Lung (tissue), 12 donors: Measurements from ENCODE around the gene DPYSL4. TPM values are rescaled to one million over a fixed set of nuclear protein-coding genes. Genes with fewer than 3 reads are reported as not detected.

Experiments used
- ATAC-seq: fragments of 200-7000 bp; cut with Tn5 transposase; one replicate; pipeline ENCODE4 v1.9.1; 2020; ENCODE audit warnings: moderate number of reproducible peaks; ENCODE audit not compliant: insufficient read depth, low FRiP score
- DNase-seq, 3 donors: peaks; one replicate each; pipeline ENCODE4 v3.0.0-alpha.2; 2013 to 2017
- H3K27ac ChIP-seq, 2 donors: one replicate each; pipeline ENCODE4 v1.5.1; 2013; ENCODE audit warnings: mild to moderate bottlenecking in 2 of 2, moderate library complexity in 2 of 2, control low read depth in 1 of 2, inconsistent platforms in 1 of 2, low read depth in 1 of 2, low read length in 1 of 2
- H3K27me3 ChIP-seq, 3 donors: one replicate each; pipeline ENCODE4 v1.5.1; 2013; ENCODE audit warnings: low read length in 2 of 3; ENCODE audit not compliant: control insufficient read depth in 3 of 3, insufficient read depth in 3 of 3
- H3K36me3 ChIP-seq, 4 donors: one replicate each; pipeline ENCODE4 v1.5.1; 2013; ENCODE audit warnings: low read length in 4 of 4, mild to moderate bottlenecking in 1 of 4, moderate library complexity in 1 of 4; ENCODE audit not compliant: control insufficient read depth in 4 of 4, insufficient read depth in 4 of 4
- H3K4me1 ChIP-seq, 5 donors: one replicate each; pipeline ENCODE4 v1.5.1; 2013; ENCODE audit warnings: low read length in 5 of 5, mild to moderate bottlenecking in 2 of 5, moderate library complexity in 1 of 5; ENCODE audit not compliant: control insufficient read depth in 5 of 5, insufficient read depth in 5 of 5
- H3K4me3 ChIP-seq: one replicate; pipeline ENCODE4 v1.5.1; 2013; ENCODE audit warnings: mild to moderate bottlenecking, control low read depth, moderate library complexity
- H3K9ac ChIP-seq, 2 donors: one replicate each; pipeline ENCODE4 v1.5.1; 2013; ENCODE audit warnings: low read length in 2 of 2, control low read depth in 1 of 2; ENCODE audit not compliant: insufficient read depth in 1 of 2
- H3K9me3 ChIP-seq, 4 donors: one replicate each; pipeline ENCODE4 v1.5.1; 2013; ENCODE audit warnings: low read length in 3 of 4, mild to moderate bottlenecking in 1 of 4, moderate library complexity in 1 of 4; ENCODE audit not compliant: control insufficient read depth in 4 of 4, insufficient read depth in 3 of 4
- WGBS, 2 donors: extraction: QIAGEN DNeasy Blood & Tissue Kit; methylation state at CpG; one replicate each; pipeline ENCODE4 v1.1.7; 2013; 5-methylcytosine and 5-hydroxymethylcytosine counted together
- polyA plus RNA-seq, 2 donors: library from polyadenylated mRNA; stranded (reverse); fragments of 200-250 nt; gene quantifications; one replicate each; pipeline ENCODE4 v1.2.1, GENCODE V29; 2013
- total RNA-seq, 2 donors: library from RNA; depleted of rRNA in 1 of 2; stranded (reverse); fragments of >200 nt in 1 of 2; gene quantifications; one replicate each; pipeline ENCODE4 v1.2.1, GENCODE V29; 2014 to 2021
- TF ChIP-seq, protein P1 (sequence below): IDR thresholded peaks from 2 replicates; pipeline ENCODE4 v1.5.1; 2012; ENCODE audit warnings: mild to moderate bottlenecking; ENCODE audit errors: control extremely low read depth, extremely low read depth
- donor health status: control.
- donor health status: control.
- donor health status: Bipolar disorder and iron deficiency.
- donor health status: healthy.
- donor health status: DM: yes; HTN: yes; CAD: no.

Gene DPYSL4
- total and polyA plus RNA-seq, 4 donors, result 0.33 to 1.5 (median 1.3) TPM

DNA sequence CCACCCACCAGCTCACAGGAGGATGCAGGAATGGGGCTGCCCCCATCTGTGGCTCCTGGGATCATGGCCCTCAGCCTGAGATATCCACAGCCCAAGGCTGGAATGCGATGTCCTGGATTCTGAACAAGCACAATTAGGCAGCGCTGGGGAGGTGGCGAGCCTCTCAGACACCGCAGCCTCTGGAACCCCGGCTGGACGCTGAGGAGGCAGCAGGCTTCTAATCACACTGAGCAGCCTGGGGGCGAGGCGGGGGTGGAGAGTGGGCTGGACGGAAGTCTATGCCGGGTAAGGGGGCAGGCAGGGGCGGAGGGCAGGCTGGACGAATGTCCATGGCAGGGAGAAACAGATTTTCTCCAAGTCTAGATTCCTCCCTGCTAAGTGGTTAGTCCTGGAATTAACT is 56.4 kb downstream of the DPYSL4 start:
- no peak overlapping the region for H3K27ac ChIP-seq
- TF ChIP-seq, protein P1, sequence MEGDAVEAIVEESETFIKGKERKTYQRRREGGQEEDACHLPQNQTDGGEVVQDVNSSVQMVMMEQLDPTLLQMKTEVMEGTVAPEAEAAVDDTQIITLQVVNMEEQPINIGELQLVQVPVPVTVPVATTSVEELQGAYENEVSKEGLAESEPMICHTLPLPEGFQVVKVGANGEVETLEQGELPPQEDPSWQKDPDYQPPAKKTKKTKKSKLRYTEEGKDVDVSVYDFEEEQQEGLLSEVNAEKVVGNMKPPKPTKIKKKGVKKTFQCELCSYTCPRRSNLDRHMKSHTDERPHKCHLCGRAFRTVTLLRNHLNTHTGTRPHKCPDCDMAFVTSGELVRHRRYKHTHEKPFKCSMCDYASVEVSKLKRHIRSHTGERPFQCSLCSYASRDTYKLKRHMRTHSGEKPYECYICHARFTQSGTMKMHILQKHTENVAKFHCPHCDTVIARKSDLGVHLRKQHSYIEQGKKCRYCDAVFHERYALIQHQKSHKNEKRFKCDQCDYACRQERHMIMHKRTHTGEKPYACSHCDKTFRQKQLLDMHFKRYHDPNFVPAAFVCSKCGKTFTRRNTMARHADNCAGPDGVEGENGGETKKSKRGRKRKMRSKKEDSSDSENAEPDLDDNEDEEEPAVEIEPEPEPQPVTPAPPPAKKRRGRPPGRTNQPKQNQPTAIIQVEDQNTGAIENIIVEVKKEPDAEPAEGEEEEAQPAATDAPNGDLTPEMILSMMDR, result no peak
- 91 to 96% methylated on average over 12 of the region's 12 CpGs for WGBS, 2 donors
- H3K9me3 ChIP-seq, result no peaks in the 10 kb centered on the region
- no peak overlapping the region for H3K4me3 ChIP-seq
- H3K36me3 ChIP-seq, result peaks cover 0 to 2% (median 0%) of the 10 kb centered on the region in 4 donors
- DNase-seq (no peak), ATAC-seq (no peak)
- H3K9ac ChIP-seq, result no peak overlapping the region
- no peaks in the 10 kb centered on the region for H3K27me3 ChIP-seq
- peaks cover 0 to 1% (median 0%) of the 10 kb centered on the region in 5 donors for H3K4me1 ChIP-seq

DNA sequence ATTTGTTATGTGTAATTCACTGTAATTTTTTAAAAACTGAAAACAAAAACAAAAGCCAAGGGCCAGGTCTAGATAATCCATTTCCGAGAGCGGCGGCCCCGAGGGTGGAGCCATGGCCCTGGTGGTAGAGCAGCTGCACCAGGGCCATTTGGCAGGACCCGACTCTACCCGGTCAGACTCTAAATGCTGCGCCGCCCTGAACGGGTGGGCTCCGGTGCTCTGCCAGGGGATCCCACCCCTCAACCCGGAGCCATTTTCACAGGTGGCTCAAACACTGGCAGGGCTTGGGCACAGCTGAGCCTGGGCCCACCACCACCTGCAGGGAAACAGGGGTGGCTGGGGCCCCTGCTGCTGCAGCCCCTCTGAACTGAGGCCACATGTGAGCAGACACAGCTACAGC is 56.9 kb downstream of the DPYSL4 start:
- H3K27me3 ChIP-seq, result no peaks in the 10 kb centered on the region
- TF ChIP-seq, protein P1, result no peak
- DNase-seq (no peak), ATAC-seq (no peak)
- 95 to 98% methylated on average over 11 of the region's 11 CpGs for WGBS, 2 donors
- no peak overlapping the region for H3K4me3 ChIP-seq
- peaks cover 0 to 2% (median 0%) of the 10 kb centered on the region in 4 donors for H3K36me3 ChIP-seq
- H3K9me3 ChIP-seq, result no peaks in the 10 kb centered on the region
- no peaks in the 10 kb centered on the region for H3K4me1 ChIP-seq
- no peak overlapping the region for H3K27ac ChIP-seq
- no peak overlapping the region for H3K9ac ChIP-seq

DNA sequence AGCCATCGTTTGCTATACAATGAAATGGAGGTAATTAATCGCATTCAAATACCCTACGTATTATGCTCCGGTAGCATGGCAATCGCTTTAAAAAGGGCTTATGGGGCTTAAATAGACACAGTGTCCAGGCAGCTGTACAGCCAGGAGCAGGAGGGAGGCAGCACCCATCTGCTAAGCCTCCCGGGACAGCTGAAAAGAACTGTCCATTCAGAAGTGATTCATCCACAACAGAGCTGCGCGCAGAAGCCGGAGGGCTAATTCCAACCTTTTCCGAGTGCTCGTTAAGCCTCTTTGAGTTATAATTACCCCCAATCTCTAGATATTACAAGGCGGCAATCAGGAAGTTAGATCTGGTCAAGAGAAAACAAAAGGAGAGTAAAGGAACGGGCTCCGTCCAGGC is 58.3 kb downstream of the DPYSL4 start:
- TF ChIP-seq, protein P1, result no peak
- H3K27me3 ChIP-seq, result no peaks in the 10 kb centered on the region
- peaks cover 0 to 5% (median 0%) of the 10 kb centered on the region in 5 donors for H3K4me1 ChIP-seq
- H3K9me3 ChIP-seq, result no peaks in the 10 kb centered on the region
- ATAC-seq (no peak), DNase-seq (no peak)
- no peak overlapping the region for H3K9ac ChIP-seq
- H3K36me3 ChIP-seq, result peaks cover 0 to 2% (median 0%) of the 10 kb centered on the region in 4 donors
- H3K27ac ChIP-seq, result no peak overlapping the region
- WGBS, 2 donors, result 95 to 97% methylated on average over 14 of the region's 14 CpGs
- no peak overlapping the region for H3K4me3 ChIP-seq

DNA sequence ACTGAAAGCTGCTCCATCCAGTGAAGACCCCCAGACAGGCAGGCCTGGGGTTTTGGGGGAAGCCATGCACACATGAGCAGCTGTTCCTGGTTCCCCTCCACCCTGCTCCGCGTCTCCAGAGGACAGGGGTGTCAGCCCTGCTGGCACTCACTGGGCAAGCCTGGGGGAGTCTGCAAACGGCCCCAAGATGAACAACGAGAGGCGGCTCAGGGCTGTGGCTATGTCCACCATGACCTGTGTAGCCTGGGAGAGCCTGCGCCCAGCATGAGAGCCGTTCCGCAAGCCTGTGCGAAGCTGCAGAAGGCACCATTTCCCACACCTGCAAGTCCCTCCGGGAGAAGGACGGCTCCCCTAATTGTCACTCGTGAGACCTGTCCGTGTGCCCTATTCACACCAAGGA is 59.5 kb downstream of the DPYSL4 start:
- Histone ChIP-seq H3K27me3 (no peaks in the 10 kb centered on the region), H3K9ac (no peak overlapping the region), H3K27ac (no peak overlapping the region), H3K4me1 (peaks cover 0 to 5% (median 0%) of the 10 kb centered on the region in 5 donors), H3K4me3 (no peak overlapping the region), H3K36me3 (peaks cover 0 to 2% (median 0%) of the 10 kb centered on the region in 4 donors), H3K9me3 (no peaks in the 10 kb centered on the region)
- TF ChIP-seq, protein P1, result no peak
- DNase-seq, result no peak
- 96 to 97% methylated on average over 13 of the region's 13 CpGs for WGBS, 2 donors
- ATAC-seq, result no peak
